HG02588 (cell line): ENCODE results near the gene SAMD7.
A peak's percentile ranks its signal among the peaks of the same experiment; 100 is the strongest.

Experiments
- ATAC-seq: cut with Tn5 transposase; IDR thresholded peaks from one replicate; pipeline ENCODE4 v1.9.1; 2021; ENCODE audit warnings: mild to moderate bottlenecking, moderate library complexity; ENCODE audit not compliant: unreplicated experiment

The SAMD7 gene

GRCh38 chr3:169911272-169911671 lies at the start of gene SAMD7:
SAMD7 (plus strand) TSS chr3:169911572; CDS start chr3:169919499, 7,927 bp downstream.
- no peak for ATAC-seq

GRCh38 chr3:169861871-169862270 lies 49.5 kb upstream of the SAMD7 start:
- no peak for ATAC-seq

GRCh38 chr3:169863458-169863899 lies 47.9 kb upstream of the SAMD7 start:
- peak; percentile 59 for ATAC-seq

- ATAC-seq, result no peak
These were observed 47.1 kb upstream of the SAMD7 start for GRCh38 chr3:169864270-169864669.

GRCh38 chr3:169865176-169865767 lies 46.1 kb upstream of the SAMD7 start:
- no peak for ATAC-seq

GRCh38 chr3:169867584-169868210 lies 43.7 kb upstream of the SAMD7 start:
- ATAC-seq, result no peak

GRCh38 chr3:169868369-169868768 lies 43.0 kb upstream of the SAMD7 start:
- ATAC-seq, result no peak

- ATAC-seq, result no peak
These were observed 41.7 kb upstream of the SAMD7 start, which contains the start of gene LRRC31 for GRCh38 chr3:169869484-169870220. LRRC31 (minus strand) TSS chr3:169869935; CDS start chr3:169869807, 128 bp downstream.

- no peak for ATAC-seq
These were observed 40.1 kb upstream of the SAMD7 start for GRCh38 chr3:169871129-169871886.

- no peak for ATAC-seq
These were observed 32.3 kb upstream of the SAMD7 start for GRCh38 chr3:169879013-169879557.

- ATAC-seq, result no peak
These were observed 31.4 kb upstream of the SAMD7 start for GRCh38 chr3:169879845-169880575.

- ATAC-seq, result no peak
These were observed 30.7 kb upstream of the SAMD7 start for GRCh38 chr3:169880576-169881250.

- ATAC-seq, result no peak
These were observed 24.7 kb upstream of the SAMD7 start for GRCh38 chr3:169886671-169887070.

- no peak for ATAC-seq
These were observed 19.5 kb upstream of the SAMD7 start for GRCh38 chr3:169891886-169892285.

GRCh38 chr3:169894110-169894509 lies 17.3 kb upstream of the SAMD7 start:
- no peak for ATAC-seq

- no peak for ATAC-seq
These were observed 16.3 kb upstream of the SAMD7 start for GRCh38 chr3:169895072-169895471.

GRCh38 chr3:169897284-169897683 lies 14.1 kb upstream of the SAMD7 start:
- no peak for ATAC-seq

GRCh38 chr3:169901453-169901852 lies 9.9 kb upstream of the SAMD7 start:
- no peak for ATAC-seq

- ATAC-seq, result no peak
These were observed 6.0 kb upstream of the SAMD7 start for GRCh38 chr3:169905404-169905803.

GRCh38 chr3:169907476-169907875 lies 3.9 kb upstream of the SAMD7 start:
- no peak for ATAC-seq
